Activated CD4-positive, alpha-beta T cell treated with anti-CD3 and anti-CD28 coated beads for 48 hours (primary cell): ENCODE measurements around the gene GATB.

Source experiments
- DNase-seq: peaks from one replicate; pipeline ENCODE4 v3.0.0-alpha.2; 2020

GATB gene

DNA sequence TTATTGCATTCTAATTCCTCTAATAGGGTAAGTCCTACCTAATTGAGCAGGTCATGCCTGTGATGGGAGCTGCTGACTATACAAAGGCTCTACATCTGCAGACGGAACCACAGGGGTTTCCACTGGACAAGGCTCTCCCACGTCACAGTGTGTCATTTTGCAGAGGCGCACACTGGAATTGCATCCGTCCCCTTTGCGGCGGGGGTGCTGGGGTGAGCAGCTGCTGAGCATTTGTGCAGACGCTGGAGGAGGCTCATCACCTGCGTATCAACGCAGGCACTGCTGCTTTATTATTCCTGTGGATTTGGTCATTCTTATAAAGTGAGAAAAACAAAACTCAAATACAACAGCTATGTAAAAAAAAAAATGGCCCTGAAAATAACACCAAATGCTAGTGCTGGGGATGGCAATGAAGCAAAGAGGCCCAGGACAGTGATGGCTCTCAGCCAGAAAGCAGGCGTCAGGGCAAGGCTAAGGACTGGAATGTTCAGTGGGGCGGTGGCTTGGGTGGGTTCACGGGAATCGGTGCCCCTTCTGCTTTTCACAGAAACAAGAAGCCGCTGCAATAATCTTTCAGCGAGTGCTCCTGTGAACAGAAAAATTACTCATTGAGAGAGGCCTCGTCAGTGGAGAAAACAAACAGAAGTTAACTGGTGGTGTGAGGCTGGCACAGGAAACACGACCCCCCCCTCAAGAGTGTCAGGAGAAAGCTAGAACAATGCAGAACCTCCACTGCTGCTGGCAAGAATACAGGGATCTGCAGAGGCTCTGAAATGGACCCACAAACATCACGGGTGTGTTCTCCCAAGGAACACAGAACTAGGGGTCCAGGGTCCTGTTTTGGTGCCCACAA, 67.8 kb downstream of the GATB start:
- no peak for DNase-seq

DNA sequence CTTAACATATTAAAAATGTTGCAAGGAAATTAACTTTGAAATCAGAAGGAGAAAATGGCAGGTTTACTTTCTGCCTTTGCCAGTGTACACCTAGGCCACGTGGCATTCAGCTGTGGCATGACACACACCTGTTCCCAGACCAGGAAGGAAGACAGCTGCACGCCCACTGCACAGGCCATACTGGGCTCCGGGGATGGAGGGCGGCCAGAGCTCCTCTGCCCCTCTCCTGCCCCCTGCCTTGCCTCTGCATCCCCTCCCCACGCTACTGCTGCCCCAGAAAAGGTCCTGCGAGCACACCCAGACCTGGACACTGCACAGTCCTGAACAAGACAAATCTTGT, 68.4 kb downstream of the GATB start:
- no peak for DNase-seq

DNA sequence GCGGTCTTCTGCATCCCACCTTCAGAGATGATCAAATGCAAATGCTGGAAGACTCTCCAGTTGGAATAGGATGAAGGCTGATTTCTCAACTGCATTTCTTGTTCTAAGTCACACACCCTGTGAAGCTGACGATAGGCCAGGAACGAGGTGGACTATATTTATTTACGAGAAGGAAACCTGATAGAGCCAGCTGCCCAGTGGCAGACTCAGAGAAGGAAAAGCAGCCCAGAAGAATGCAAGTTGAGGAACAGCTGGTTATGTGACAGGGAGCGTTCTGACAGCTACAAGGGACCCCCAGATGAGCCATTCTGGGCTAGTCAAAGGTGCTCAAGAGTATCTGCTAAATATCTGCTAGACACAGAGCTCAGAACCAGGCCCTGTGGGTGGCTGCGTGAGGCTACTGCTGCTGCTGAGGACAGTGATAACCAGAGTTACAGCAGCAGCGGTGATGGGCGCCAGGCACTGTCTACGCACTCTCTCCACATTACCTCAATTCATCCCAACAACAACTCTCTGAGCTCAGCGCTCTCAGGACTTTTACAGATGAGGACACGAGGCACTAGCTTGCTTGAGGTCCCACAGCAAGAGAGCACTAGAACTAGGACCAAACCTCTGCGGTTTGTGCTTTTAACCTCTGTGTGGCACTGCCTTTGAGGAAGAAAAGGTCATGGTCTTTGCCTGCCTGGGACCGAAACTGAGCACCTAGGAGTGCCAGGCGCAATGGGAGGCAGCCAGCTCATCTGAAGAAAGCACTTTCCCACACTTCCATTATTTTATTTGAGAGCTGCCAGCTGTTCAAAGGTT, 69.0 kb downstream of the GATB start:
- DNase-seq: no peak

DNA sequence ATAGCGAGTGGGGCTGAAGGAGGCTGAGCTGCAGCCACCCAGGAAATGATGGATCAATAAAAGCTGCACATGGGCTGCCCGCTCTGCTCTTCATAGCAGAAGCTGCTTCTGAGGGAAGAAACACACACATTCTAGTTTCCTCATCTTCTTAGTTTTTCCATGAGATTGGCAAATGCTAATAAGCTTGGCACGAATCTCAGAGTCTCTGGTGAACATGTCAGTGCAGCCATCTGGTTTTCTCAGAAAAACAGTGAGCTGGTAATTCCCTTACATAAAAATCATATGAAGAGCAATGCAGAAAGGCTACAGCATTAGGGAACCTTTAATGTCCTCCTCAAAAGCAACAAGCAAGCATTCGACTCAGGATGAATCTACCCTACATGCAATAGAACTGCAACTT, 69.9 kb downstream of the GATB start:
- no peak for DNase-seq

DNA sequence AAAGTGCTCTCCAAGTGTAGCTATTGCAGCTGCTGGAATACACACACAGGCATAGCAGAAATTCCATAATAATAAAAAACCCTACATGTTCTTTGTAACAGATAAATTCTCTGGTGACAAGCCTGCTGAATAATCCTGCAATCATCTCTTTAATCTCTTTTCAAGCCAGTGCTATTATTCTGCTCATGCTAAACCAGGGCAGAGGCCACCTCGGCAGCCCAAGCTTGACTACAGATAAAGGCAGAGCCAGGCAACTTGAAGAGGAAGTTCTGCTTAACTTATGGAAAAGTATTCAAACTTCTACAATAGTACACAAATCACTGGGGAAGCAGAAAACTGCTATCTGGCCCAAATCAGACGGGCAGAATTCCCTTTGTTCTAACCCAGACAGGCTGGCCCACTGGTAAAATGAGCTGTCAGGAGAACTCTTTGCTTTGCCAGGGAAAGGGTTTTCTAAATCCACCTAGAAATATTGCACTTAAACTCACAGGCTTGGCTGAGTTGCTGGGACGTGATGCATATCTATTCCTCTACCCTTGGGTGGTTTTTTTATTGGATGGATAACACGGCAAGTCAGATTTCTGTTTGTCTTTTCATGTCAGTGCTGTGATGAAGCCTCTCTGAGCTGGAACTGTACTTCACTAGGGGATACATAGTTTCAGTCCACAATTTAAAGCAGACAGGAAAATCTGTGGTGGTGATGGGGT, 70.5 kb downstream of the GATB start:
- no peak for DNase-seq

DNA sequence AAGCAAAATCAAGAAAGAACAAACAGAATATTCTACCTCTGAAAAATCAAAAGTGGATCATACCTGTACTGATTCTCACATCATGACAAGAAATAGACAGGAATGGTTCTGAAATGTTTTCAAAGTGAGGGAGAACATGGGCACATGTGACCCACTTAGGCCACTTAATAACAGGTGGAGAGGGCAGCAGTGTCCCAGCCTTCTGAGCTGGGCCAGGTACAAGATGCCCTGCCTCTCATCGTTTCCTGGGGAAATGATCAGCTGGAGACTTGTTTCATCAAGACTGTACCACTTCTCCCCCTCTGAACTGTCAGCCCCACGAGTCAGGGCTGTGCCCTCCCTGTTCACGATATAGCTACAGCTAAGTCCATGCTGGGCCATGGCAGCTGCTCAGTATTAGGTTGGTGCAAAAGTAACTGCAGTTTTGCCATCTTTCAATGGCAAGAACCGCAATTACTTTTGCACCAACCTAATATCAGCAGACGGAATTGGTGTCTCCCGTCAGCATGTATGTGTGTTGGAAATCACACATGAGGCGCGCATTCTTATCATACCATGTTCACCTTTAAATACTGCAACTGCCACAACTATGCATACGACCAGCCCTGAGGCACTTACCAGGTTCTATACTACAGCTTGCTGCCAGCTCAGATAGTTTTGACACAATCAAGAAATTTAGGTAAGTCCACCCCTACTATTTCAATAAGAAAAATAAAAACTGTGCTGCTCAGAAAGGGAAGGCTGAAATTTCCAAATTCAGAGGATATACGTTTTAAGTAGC, 71.4 kb downstream of the GATB start:
- no peak for DNase-seq

DNA sequence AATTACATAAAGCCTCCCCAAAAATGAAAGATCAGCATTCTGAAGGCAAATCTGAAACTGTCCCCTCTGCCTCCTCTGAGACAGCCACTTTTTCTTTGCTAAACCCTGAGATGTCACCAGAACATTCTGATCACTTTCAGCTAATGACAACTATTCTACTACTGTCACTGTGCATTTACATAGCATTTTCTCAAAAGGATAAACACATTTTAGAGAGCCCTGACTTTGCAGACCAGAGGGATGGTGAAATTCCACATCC, 72.1 kb downstream of the GATB start:
- no peak for DNase-seq

DNA sequence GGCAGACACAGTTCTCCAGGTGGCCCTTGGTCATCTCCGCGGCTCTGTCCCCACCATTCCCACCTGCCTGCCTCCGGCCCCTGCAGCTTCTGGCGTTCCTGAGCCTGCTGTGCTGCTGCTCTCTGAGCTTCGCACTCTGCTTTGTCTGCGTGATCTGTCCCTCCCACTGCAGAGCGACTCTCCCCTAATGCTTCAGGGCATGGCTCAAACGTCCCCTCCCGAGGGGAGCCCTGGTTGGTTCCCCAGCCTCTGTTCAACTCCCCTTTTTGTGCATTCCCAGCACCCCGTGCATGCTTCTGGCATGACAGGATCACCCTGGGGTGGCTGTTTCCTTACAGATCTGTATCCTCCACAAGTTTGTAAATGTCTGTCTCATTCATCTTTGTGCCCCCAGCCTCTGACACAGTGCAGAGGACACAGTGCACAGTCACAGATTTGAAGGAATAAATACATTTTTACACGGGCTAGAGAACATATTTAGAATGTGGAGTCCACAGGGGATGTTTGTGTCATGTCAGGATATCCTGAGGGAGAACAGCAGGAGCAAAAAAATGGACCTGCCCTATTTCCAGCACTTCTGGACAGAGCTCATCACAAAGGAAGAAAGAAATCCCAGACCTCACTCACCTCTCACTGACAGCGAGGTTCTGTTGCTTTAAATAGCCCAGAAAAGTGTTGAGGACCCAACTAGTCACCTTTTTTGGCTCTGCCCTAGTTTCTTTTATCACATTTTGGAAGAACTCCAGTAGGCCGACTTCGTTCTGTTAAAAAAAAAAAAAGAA, 72.6 kb downstream of the GATB start:
- DNase-seq: no peak

DNA sequence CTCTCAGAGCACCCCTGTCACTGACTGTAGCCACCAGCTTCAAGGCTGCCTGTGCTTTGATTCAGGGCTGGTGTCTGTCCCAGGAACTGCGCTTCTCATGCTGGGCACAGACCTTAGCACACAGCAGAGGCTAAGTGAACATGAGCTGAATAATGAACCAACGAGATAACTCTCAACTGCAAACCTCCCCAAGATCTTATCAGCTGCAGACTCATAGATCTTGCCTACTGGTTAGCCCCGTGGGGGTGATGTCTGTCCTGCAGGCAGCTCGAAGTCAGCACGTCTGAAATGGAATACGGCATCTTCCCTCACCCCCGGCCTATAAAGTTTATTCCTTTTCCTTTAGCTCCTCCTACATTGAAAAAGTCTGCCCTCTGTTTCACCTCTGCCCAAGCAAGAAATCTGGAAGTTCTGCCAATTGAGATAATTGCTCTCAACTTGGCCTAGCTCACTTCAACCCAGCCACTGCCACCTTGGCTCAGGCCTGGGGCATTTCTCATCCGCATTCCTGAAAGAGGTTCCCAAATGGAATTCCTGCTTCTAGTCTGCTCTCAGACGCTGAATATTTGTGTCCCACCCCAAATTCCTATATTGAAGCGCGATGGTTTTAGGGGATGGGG, 73.7 kb downstream of the GATB start:
- DNase-seq: no peak

DNA sequence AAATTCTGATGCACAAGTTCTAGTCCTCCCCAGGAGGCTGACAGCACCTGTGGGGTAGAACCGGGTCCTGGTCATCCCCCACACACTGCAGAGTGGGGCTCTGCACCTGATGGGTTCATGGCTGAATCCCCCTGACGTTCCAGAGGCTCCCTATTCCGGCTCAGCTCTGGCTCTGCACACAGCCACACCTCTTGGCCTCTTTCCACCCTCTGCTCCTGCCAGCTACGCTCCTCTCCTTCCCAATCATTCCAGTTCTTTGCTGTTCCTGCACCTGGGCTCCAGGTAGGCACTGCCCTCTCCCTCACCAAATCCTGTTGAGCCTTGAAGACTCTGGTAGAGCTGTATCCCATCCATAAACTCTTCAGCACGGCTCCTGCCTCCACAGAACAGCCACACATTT, 75.5 kb downstream of the GATB start:
- no peak for DNase-seq

DNA sequence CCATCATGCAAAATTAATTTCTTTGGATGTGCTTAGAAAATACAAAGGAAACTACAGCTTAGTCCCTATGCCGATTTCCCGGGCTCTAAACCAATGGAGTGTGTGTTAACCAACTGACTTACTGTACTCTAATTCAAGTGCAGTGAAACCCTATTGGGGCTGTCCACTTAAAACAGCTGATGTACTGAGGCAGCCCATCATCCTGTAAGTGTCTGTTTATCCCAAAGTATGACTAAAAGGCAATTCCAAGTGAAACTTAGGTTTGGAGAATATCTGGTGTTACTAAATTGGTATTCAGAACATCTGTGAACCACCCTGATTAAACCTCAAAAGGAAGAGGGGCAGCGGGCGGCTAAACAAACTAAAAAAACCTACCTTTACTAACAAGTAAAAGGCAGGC, 79.7 kb downstream of the GATB start:
- DNase-seq: no peak

DNA sequence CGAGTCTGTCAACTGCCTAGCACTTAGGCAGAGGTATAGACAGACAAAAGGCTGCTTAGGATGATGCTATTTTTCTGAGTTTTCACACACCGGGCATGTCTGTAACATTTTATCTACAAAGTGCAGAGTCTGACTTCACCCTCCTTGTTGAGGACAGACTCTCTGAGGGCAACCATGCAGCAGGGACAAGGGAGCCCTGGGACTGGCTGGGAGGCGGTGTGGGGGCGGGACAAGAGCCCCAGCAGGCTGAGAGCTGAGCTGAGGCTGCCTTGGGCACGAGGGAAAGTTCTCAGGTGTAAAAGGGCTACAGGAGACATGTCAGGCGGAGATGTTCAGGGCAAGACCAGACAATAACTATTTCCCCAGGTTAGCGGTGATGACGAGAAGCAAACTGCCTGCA, 81.6 kb downstream of the GATB start:
- DNase-seq: no peak

DNA sequence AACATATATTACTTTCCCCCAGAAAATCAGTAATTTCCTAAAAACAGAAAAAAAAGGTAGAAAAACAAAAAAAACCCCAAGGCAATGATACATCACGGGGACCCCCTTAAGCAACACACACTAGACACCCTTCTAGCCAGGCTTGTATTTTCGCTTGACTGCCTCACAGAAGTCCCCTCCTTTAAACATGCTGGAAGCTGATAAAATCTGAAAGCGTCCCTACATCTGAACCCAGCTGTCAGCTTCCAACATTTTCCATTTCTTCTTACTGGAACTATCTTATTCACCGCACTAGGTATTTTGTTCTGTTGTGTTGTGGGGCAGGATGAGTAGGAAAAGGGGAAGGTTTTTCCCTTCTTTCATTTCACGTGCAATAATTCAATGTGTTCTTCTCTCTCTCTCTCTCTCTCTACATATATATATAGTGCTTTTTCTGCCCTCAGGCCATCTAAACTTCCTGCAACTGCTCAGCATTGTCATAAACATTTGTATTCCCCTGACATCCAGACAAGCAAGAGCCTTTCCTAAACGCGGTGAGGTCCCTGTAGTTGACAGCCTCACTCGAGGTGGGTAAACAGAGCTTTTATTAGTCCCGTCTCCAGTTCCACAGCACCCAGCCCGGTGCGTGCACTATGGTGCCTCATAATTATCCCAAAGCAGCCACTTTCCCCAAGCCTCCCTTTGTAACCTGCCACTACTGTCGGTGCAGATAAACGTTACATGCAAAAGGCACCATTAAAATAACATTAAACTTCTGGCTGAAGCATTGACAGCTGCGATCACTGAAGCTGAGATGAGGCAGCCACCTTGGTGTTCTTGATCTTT, 82.5 kb downstream of the GATB start:
- no peak for DNase-seq

DNA sequence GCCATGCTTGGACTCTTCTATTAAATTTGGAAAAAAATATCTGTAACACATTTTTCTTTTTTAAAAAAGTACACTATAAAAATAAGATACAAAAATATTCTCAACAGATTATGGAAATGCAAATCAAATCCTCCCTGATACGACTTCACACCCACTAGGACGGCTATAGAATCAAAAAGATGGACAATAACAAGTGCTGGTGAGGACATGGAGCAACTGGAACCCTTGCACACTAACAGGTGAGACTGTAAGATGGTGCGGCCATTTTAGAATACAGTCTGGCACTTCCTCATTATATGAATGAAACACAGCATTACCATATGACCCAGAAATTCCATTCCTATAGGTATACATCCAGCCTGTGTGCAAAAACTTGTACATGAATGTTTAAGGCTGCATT, 83.6 kb downstream of the GATB start:
- no peak for DNase-seq

DNA sequence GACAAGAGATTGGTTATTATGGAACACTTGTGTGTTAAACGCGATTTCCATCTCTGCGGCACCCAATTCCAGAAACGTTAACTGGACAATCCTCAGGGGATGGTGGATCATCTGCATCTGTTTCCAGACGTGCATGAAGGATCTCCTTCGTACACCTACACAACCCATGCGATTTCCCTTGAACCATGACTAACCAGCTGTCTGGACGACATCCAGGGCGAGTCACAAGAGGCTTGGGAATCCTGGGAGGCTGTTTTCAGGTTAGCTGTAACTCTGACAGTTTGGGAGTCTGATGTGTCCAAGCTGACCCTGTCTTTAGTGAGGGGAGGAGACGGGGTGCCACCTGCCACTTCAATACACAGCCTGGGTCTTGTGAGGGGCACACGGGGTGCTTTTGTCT, 84.5 kb downstream of the GATB start:
- DNase-seq: no peak

DNA sequence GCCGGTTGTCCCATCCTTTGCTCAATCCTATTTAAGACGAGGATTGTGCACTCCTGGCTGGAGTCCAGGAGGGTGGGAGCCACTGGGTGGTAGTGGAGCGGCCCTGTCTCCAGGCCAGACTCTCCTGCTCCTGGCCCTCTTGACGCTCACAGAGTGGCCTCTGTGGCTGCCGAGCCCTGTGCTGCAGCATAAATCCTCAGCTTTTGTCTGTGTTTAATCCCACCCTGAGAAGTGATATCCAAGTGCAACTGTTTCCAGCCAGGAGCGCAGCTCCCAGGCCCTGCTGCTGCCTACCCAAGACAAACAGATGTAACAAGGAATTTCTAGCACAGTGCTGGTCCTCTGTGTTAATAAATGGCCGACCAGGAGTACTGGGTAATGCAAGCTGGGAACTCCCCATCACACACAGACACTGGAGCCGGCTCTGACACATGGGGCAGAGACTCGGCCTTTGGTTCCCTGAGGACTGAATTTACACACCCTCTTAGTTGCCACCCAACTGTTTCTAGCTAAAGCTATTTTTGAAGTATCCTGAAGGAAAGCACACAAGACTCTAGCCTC, 85.3 kb downstream of the GATB start:
- DNase-seq: no peak

DNA sequence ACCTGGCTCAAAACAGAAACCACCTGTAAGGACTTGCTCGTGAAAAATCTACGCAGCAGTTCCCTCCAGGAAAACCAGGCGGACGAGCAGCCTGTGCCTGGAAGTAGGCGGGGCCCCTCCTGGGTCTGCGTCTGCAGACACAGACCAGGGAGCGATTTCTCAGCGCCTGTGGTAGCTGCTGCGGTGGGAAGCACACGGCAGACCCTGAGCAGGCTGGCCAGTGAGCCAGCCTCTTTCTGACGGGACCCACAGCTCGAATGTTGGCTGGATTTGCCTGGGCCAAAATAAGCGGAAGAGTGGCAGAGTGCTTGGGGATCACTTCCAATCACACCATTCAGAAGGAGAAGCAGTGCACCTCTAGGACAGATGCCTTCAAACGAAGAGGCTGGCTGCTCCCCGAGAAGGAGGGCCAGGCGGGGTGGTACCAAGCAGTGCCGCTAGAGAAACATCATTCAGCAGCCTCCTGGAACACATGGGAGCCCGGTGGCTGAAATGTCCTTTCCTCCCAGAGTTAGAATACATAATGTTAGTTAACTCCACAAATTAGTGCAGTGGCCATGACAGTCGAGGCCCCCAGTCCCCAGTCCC, 85.9 kb downstream of the GATB start:
- DNase-seq: no peak

DNA sequence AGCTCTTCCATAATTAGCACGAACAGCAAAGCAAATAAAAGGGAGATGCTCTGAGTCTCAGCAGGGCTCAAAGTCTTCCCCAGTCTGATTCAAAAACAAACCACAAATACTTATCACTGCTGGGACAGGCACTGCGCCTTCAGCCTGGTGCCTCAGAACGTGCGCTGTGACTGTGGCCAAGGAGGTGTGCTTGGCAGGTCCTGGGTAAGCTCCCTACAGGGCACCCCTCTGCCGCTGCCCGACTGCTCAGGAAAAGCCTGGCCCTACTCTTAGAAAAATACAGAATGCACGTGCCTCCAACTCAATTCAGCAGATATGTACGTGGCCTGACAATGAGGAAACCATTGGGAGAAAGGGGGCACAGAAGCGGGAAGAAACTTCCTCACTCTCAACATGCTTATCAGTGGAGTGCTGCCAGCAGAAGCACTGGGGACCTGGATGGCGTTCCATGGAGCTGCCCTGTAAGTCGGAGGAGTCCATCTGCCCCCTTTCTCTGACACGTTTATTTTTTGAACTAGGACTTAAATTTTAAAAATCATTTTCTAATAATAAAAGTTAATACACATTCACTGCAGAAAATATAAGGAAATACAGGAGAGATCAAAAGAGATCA, 86.8 kb downstream of the GATB start:
- DNase-seq: no peak

DNA sequence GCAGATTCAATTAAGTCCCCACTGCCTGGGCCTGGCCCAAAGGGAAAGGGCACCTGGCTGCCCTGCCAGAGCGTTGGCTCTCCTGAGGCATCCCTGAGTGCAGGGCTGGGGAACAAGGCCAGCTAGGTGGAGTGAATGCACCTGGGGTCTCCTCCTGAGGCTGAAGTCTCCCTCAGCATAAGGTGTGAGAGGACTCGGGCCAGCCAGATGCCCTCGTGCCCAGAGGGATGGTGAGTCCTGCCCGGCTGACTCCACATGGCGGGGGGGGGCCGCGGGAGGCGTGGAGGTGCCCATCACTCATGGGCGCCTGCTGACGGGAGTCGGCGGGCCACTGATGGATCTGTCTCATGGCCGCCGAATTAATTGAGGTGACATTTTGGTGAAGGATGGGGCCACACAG, 87.8 kb downstream of the GATB start:
- DNase-seq: no peak

DNA sequence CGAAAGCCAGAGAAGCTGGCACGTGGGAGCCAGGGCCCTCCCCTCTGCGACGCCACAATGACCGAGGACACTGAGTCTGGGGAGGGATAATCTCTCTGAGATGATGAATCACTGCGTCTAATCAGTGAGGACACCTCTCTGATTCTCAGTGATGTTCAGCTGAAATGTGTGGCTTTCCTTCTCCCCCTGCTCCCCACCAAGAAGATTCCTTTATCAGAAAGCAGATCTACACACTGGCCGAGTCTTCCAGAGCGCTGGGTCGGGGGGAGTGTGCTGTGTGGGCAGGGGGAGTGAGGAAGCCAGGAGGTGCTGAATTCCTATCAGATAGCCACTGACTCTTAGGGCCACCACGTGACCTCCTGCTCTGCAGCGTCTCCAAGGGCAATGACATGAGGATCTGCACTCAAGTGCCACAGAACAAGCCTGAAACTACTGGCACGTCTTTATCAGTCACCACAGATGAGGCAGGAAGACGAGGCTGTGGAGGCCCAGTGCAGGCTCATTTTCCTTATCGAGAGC, 89.2 kb downstream of the GATB start:
- DNase-seq: no peak
